Ishikawa (cell line): ENCODE measurements around the gene TNFRSF1B.

Source experiments
- CREB1 ChIP-seq: IDR thresholded peaks from 2 replicates; pipeline ENCODE4 v1.6.1; 2012; ENCODE audit warnings: low read depth
- EP300 ChIP-seq: IDR thresholded peaks from 2 replicates; pipeline ENCODE4 v1.6.1; 2012; ENCODE audit warnings: borderline replicate concordance
- TEAD4 ChIP-seq: IDR thresholded peaks from 2 replicates; pipeline ENCODE4 v1.6.1; 2012
- TF ChIP-seq, protein P1 (sequence below): IDR thresholded peaks from 2 replicates; pipeline ENCODE4 v1.6.1; 2012
- TF ChIP-seq, protein P2 (sequence below): IDR thresholded peaks from 2 replicates; pipeline ENCODE4 v1.6.1; 2012; ENCODE audit warnings: low read depth, mild to moderate bottlenecking

- TF ChIP-seq EP300 (no peak), TEAD4 (no peak), CREB1 (no peak)
- TF ChIP-seq, protein P1, sequence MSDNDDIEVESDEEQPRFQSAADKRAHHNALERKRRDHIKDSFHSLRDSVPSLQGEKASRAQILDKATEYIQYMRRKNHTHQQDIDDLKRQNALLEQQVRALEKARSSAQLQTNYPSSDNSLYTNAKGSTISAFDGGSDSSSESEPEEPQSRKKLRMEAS = no peak
- TF ChIP-seq, protein P2, sequence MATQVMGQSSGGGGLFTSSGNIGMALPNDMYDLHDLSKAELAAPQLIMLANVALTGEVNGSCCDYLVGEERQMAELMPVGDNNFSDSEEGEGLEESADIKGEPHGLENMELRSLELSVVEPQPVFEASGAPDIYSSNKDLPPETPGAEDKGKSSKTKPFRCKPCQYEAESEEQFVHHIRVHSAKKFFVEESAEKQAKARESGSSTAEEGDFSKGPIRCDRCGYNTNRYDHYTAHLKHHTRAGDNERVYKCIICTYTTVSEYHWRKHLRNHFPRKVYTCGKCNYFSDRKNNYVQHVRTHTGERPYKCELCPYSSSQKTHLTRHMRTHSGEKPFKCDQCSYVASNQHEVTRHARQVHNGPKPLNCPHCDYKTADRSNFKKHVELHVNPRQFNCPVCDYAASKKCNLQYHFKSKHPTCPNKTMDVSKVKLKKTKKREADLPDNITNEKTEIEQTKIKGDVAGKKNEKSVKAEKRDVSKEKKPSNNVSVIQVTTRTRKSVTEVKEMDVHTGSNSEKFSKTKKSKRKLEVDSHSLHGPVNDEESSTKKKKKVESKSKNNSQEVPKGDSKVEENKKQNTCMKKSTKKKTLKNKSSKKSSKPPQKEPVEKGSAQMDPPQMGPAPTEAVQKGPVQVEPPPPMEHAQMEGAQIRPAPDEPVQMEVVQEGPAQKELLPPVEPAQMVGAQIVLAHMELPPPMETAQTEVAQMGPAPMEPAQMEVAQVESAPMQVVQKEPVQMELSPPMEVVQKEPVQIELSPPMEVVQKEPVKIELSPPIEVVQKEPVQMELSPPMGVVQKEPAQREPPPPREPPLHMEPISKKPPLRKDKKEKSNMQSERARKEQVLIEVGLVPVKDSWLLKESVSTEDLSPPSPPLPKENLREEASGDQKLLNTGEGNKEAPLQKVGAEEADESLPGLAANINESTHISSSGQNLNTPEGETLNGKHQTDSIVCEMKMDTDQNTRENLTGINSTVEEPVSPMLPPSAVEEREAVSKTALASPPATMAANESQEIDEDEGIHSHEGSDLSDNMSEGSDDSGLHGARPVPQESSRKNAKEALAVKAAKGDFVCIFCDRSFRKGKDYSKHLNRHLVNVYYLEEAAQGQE = no peak
Measured at GRCh38 chr1:12202577-12202976, 35.8 kb downstream of the TNFRSF1B start.
